H1 (cell line): ENCODE measurements around the gene LHFPL3. TPM values are rescaled to one million over a fixed set of nuclear protein-coding genes. Genes with fewer than 3 reads are reported as not detected.

Source experiments
- CTCF ChIA-PET: fragments of 300-600 bp; sonication (Branson Sonifier 250); formaldehyde crosslinking; loops from one replicate; lab custom pipeline; 2021; ENCODE audit not compliant: partially characterized antibody; lab: Charles Lee
- POLR2A ChIA-PET: fragments of 300-600 bp; sonication (Branson Sonifier 250); formaldehyde crosslinking; loops from one replicate; lab custom pipeline; 2021; ENCODE audit warnings: inconsistent platforms; ENCODE audit not compliant: partially characterized antibody; lab: Charles Lee
- DNase-seq, 2 experiments: peaks; one replicate each; pipeline versions ENCODE4 v3.0.0 to v3.0.0-alpha.2; 2010 to 2022; ENCODE audit warnings: low spot score in 2 of 2, low read depth in 1 of 2, mixed read lengths in 1 of 2
- FAIRE-seq: peaks from 2 replicates; lab custom pipeline; 2011; peaks lifted over from hg19 to GRCh38; lab: Jason Lieb, UNC
- H2AFZ ChIP-seq: 2 replicates; pipeline ENCODE4 v1.8.1; 2012; ENCODE audit warnings: low read length, inconsistent platforms
- H2AK5ac ChIP-seq: 2 replicates; pipeline ENCODE4 v1.6.1; 2013; ENCODE audit warnings: low read depth, low read length
- H2BK120ac ChIP-seq: replicated peaks from 2 replicates; pipeline ENCODE3; 2013; ENCODE audit warnings: low read depth, low read length, inconsistent platforms
- H2BK12ac ChIP-seq: 2 replicates; pipeline ENCODE4 v1.6.1; 2013; ENCODE audit warnings: low read depth, low read length
- H2BK15ac ChIP-seq: 2 replicates; pipeline ENCODE4 v1.6.1; 2013; ENCODE audit warnings: low read length
- H2BK20ac ChIP-seq: 2 replicates; pipeline ENCODE4 v1.6.1; 2013; ENCODE audit warnings: low read length
- H2BK5ac ChIP-seq: 2 replicates; pipeline ENCODE4 v1.6.1; 2013; ENCODE audit warnings: low read depth, low read length
- H3K14ac ChIP-seq: 2 replicates; pipeline ENCODE4 v1.6.1; 2013; ENCODE audit warnings: inconsistent platforms; ENCODE audit not compliant: insufficient read length
- H3K18ac ChIP-seq: 2 replicates; pipeline ENCODE4 v1.6.1; 2013; ENCODE audit warnings: low read length; ENCODE audit errors: extremely low read depth
- H3K23ac ChIP-seq: 2 replicates; pipeline ENCODE4 v1.6.1; 2013; ENCODE audit warnings: inconsistent platforms; ENCODE audit not compliant: insufficient read length
- H3K23me2 ChIP-seq: 2 replicates; pipeline ENCODE4 v1.6.1; 2013; ENCODE audit warnings: low read depth, low read length
- H3K27ac ChIP-seq: 2 replicates; pipeline ENCODE4 v1.6.1; 2011; ENCODE audit warnings: low read depth, low read length, inconsistent platforms
- H3K27me3 ChIP-seq, 4 experiments: replicated peaks in 1 of 4; 1 replicate in 1 of 4; 2 replicates in 3 of 4; pipeline versions ENCODE4 v1.6.1 to v1.8.1; 2011 to 2013; ENCODE audit warnings: low read length in 3 of 4, mild to moderate bottlenecking in 3 of 4, inconsistent platforms in 2 of 4, mixed read lengths in 2 of 4, moderate library complexity in 1 of 4; ENCODE audit not compliant: control insufficient read depth in 3 of 4, insufficient read depth in 3 of 4; ENCODE audit errors: extremely low read depth in 1 of 4
- H3K36me3 ChIP-seq, 4 experiments: 2 replicates each; pipeline versions ENCODE4 v1.6.1 to v1.8.1; 2011 to 2013; ENCODE audit warnings: mild to moderate bottlenecking in 4 of 4, low read length in 3 of 4, moderate library complexity in 2 of 4, control low read depth in 1 of 4, inconsistent platforms in 1 of 4; ENCODE audit not compliant: insufficient read depth in 4 of 4, control insufficient read depth in 2 of 4
- H3K4ac ChIP-seq: replicated peaks from 2 replicates; pipeline ENCODE3; 2013; ENCODE audit warnings: low read length, low read depth, mixed read lengths, inconsistent platforms; ENCODE audit not compliant: insufficient read length
- H3K4me1 ChIP-seq, 4 experiments: replicated peaks in 1 of 4; 1 replicate in 1 of 4; 2 replicates in 3 of 4; pipeline versions ENCODE4 v1.6.1 to v1.8.1; 2011 to 2013; ENCODE audit warnings: low read length in 3 of 4, inconsistent platforms in 2 of 4, mixed read lengths in 1 of 4; ENCODE audit not compliant: insufficient read depth in 4 of 4, control insufficient read depth in 3 of 4
- H3K4me2 ChIP-seq, 2 experiments: 2 replicates each; pipeline versions ENCODE4 v1.6.1 to v1.8.1; 2011 to 2013; ENCODE audit warnings: low read depth in 2 of 2, low read length in 2 of 2, control low read depth in 1 of 2, inconsistent platforms in 1 of 2, mild to moderate bottlenecking in 1 of 2; ENCODE audit not compliant: insufficient read depth in 1 of 2
- H3K4me3 ChIP-seq, 4 experiments: fragments of 200-600, 300-600 bp in 1 of 4; sonication (generic), shearing (Covaris generic), sonication (Bioruptor Twin) in 1 of 4; 2 replicates each; pipeline versions ENCODE4 v1.5.1 to v1.8.1; 2011 to 2016; ENCODE audit warnings: low read length in 4 of 4, low read depth in 3 of 4, control low read depth in 2 of 4, inconsistent platforms in 2 of 4, mild to moderate bottlenecking in 2 of 4, mixed read lengths in 1 of 4, moderate library complexity in 1 of 4; ENCODE audit not compliant: insufficient read depth in 2 of 4; ENCODE audit errors: extremely low read depth in 1 of 4
- H3K56ac ChIP-seq: replicated peaks from 2 replicates; pipeline ENCODE3; 2013; ENCODE audit warnings: low read depth, mild to moderate bottlenecking, mixed read lengths, low read length, inconsistent platforms; ENCODE audit not compliant: insufficient read length
- H3K79me1 ChIP-seq: 2 replicates; pipeline ENCODE4 v1.6.1; 2013; ENCODE audit warnings: low read depth, low read length, control low read depth
- H3K79me2 ChIP-seq, 2 experiments: 2 replicates each; pipeline versions ENCODE4 v1.6.1 to v1.8.1; 2012 to 2013; ENCODE audit warnings: low read length in 2 of 2, mild to moderate bottlenecking in 2 of 2, inconsistent platforms in 1 of 2; ENCODE audit not compliant: insufficient read depth in 2 of 2, control insufficient read depth in 1 of 2
- H3K9ac ChIP-seq, 4 experiments: replicated peaks in 1 of 4; 1 replicate in 1 of 4; 2 replicates in 3 of 4; pipeline versions ENCODE4 v1.6.1 to v1.8.1; 2011 to 2013; ENCODE audit warnings: low read depth in 3 of 4, low read length in 3 of 4, control low read depth in 2 of 4, mild to moderate bottlenecking in 2 of 4, moderate library complexity in 2 of 4, inconsistent platforms in 1 of 4; ENCODE audit errors: extremely low read depth in 1 of 4
- H3K9me3 ChIP-seq, 2 experiments: 2 replicates each; pipeline versions ENCODE4 v1.6.1 to v1.8.1; 2012 to 2013; ENCODE audit warnings: mild to moderate bottlenecking in 2 of 2, moderate library complexity in 2 of 2, control low read depth in 1 of 2, inconsistent platforms in 1 of 2, low read depth in 1 of 2, low read length in 1 of 2, mixed read lengths in 1 of 2; ENCODE audit not compliant: insufficient read depth in 2 of 2
- H4K20me1 ChIP-seq, 2 experiments: replicated peaks in 1 of 2; 2 replicates each; pipeline versions ENCODE3 to v1.8.1; 2011 to 2013; ENCODE audit warnings: inconsistent platforms in 2 of 2, low read length in 2 of 2, mild to moderate bottlenecking in 1 of 2; ENCODE audit not compliant: insufficient read depth in 2 of 2, control insufficient read depth in 1 of 2
- H4K5ac ChIP-seq: 2 replicates; pipeline ENCODE4 v1.6.1; 2013; ENCODE audit warnings: low read length, low read depth, mixed read lengths, inconsistent platforms; ENCODE audit not compliant: insufficient read length
- H4K8ac ChIP-seq: 2 replicates; pipeline ENCODE4 v1.8.0; 2013; ENCODE audit warnings: mild to moderate bottlenecking, moderate library complexity, low read length, inconsistent platforms; ENCODE audit not compliant: insufficient read depth; ENCODE audit errors: extremely low read depth
- H4K91ac ChIP-seq: replicated peaks from 2 replicates; pipeline ENCODE3; 2013; ENCODE audit warnings: low read length, mixed read lengths, inconsistent platforms; ENCODE audit not compliant: insufficient read length
- PHF8 ChIP-seq: fragments of 200-600 bp; sonication (generic); conservative IDR thresholded peaks from 2 replicates; pipeline ENCODE4 v1.7.1; 2012; ENCODE audit warnings: low read depth, mild to moderate bottlenecking, inconsistent platforms, low read length, moderate library complexity
- SP1 ChIP-seq: IDR thresholded peaks from 2 replicates; pipeline ENCODE4 v1.6.1; 2011; ENCODE audit warnings: low read depth, low read length
- TAF7 ChIP-seq: optimal IDR thresholded peaks from 2 replicates; pipeline ENCODE3; 2011; ENCODE audit warnings: low read depth, mild to moderate bottlenecking, inconsistent platforms, low read length, moderate library complexity, borderline replicate concordance
- WGBS, 2 experiments: shearing (Covaris generic) in 1 of 2; methylation state at CpG; one replicate each; pipeline versions ENCODE4 v1.1.6 to v1.1.7; 2013 to 2015; ENCODE audit warnings: low lambda C conversion rate in 2 of 2, mixed read lengths in 2 of 2, inconsistent platforms in 1 of 2, low coverage in 1 of 2, missing lambda C conversion rate in 1 of 2; ENCODE audit not compliant: insufficient replicate concordance in 2 of 2, insufficient coverage in 1 of 2, insufficient read length in 1 of 2; ENCODE audit errors: extremely low coverage in 1 of 2, missing lambda C conversion rate in 1 of 2; 5-methylcytosine and 5-hydroxymethylcytosine counted together
- polyA plus RNA-seq, 7 experiments: library from polyadenylated mRNA; depleted of rRNA in 3 of 7; stranded (reverse) in 5 of 7; unstranded in 2 of 7; fragments of >200 nt in 5 of 7; fragments of 200-250 nt in 2 of 7; gene quantifications; 1 replicate in 5 of 7; 2 replicates in 1 of 7; 4 replicates in 1 of 7; pipeline versions ENCODE4 v1.2.1 to v1.2.3, GENCODE V29; 2011 to 2013; ENCODE audit warnings: missing spikeins in 2 of 7, mixed read lengths in 2 of 7
- total RNA-seq: library from RNA; stranded (reverse); fragmentation: NEBNext Ultra II Directional; extraction: Animal tissue kit (Norgen Biotek cat#: 25700); gene quantifications from 2 replicates; pipeline ENCODE4 v1.2.1, GENCODE V29; 2021

Gene LHFPL3
- total and polyA plus RNA-seq, 2 of the 8 experiments (the other 6 are each of a cell fraction or from before 2014, with no cell fraction given), result 0.24 to 0.50 TPM

DNA sequence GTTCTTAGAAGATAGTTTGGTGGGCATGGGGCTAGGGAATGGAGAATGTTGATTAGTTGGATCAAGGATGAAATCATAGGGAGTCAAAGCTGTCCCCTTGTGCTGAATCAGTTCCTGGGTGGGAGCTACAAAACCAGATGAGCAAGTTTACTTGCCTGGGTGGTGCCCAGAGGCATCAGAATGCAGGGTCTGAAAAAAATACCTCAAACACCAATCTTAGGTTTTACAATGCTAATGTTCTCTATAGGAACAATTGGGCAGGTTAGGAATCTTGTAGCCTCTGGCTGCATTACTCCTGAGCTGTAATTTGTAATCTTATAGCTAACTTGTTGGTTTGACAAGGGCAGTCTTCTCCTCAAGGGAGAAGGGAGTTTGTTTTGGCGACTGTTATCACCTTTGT lies 34.4 kb downstream of the LHFPL3 start:
- no peak overlapping the region for H3K4ac ChIP-seq
- 0 out of 8 replicates have a peak overlapping the region, but pooled peaks of 1 of the 4 experiments have one; percentile 22 for H3K4me3 ChIP-seq
- no peak overlapping the region for H4K5ac ChIP-seq
- no peak overlapping the region for H2BK5ac ChIP-seq
- no peak overlapping the region; the same call in 1 of the 2 replicates for H3K27ac ChIP-seq
- no peaks in the 10 kb centered on the region for H3K79me2 ChIP-seq
- H4K91ac ChIP-seq, result no peak overlapping the region
- no peak overlapping the region for H3K9ac ChIP-seq
- no peaks in the 10 kb centered on the region for H3K23me2 ChIP-seq
- H3K18ac ChIP-seq, result no peak overlapping the region
- 53% methylated on average over 1 of the region's 1 CpG; no CpG with 5 or more reads in 1 of the 2 experiments for WGBS, 2 experiments
- H3K14ac ChIP-seq, result no peak overlapping the region
- no peak overlapping the region for H2BK120ac ChIP-seq
- no peak overlapping the region for H4K8ac ChIP-seq
- peaks cover 0 to 9% (median 5%) of the 10 kb centered on the region in 4 experiments; a peak in 4 of 7 replicates for H3K4me1 ChIP-seq
- H2BK12ac ChIP-seq, result no peak overlapping the region; the same call in 1 of the 2 replicates
- H2AFZ ChIP-seq, result no peak overlapping the region
- H3K9me3 ChIP-seq, result no peaks in the 10 kb centered on the region
- peak overlapping the region; percentile 36 to 64 for H3K4me2 ChIP-seq
- H3K23ac ChIP-seq, result no peak overlapping the region
- H3K56ac ChIP-seq, result no peak overlapping the region
- no peaks in the 10 kb centered on the region for H3K79me1 ChIP-seq
- no peak for TF ChIP-seq TAF7
- no peak for TF ChIP-seq PHF8
- 0 out of 2 replicates have a peak, but pooled peaks have one; percentile 51 for TF ChIP-seq SP1
- H3K36me3 ChIP-seq, result no peaks in the 10 kb centered on the region
- H2BK20ac ChIP-seq, result no peak overlapping the region
- no peak for DNase-seq
- FAIRE-seq, result no peak
- ChIA-PET CTCF (interaction anchor here (0.7 to 1.3 kb wide), 3 partner anchors 95 to 281 kb away, joined by 3 read pairs; no protein-coding TSS in a partner anchor), POLR2A (no interaction called here)
- H2BK15ac ChIP-seq, result no peak overlapping the region
- H2AK5ac ChIP-seq, result no peak overlapping the region
- H3K27me3 ChIP-seq, result no peaks in the 10 kb centered on the region
- H4K20me1 ChIP-seq, result no peaks in the 10 kb centered on the region
